NCI-H82 treated with DMSO at 0.1 percent for 48 hours (cell line): ENCODE results near the gene SHANK3.
"Not testable (repeated sequence)": the region's sequence is repeated elsewhere in the genome, so short reads cannot be mapped to it uniquely, and the experiment has no call there.

Experiments
- DNase-seq: peaks from one replicate; lab custom pipeline; 2025; ENCODE audit not compliant: unreplicated experiment; lab: John Stamatoyannopoulos, UW

The SHANK3 gene

GRCh38 chr22:50672471-50673230, at the start of gene SHANK3:
SHANK3 (plus strand) TSS chr22:50672823.
- DNase-seq, result no peak

DNA sequence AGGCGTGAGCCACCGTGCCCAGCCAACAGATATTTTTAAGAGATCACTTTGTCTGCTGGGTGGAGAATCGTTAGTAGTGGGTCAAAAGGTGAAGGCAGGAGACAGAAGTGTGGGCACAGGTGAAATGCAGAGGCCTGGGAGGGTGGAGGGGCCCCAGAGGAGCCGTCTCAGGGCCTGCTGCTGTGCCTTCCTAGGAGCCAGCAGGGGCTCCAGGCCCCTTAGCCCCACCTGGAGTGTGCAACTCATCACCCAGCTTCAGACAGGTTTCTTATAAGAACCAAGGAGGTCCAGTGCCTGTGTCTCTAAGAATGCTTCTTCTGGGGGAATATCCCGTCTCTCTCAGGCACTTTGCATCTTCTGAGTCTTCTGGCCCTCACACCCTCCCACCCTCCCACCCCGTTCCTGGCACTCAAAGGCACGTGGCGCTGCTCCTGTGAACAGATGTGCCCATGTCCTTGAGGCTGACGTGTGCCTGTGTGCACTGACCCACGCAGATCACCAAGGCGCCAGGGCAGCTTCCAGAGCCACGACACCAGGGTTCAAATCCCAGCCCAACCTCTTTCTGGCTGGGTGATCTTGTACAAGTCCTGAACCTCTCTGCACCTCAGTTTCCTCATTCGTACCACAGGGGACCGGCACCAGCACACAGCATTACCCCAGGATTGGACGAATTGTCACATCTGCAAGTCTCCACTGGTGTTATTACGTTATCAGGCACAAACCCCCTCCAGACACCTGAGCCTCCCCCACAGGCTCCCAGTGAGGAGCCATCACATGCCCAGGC, 48.1 kb upstream of the SHANK3 start:
- DNase-seq, result no peak

- no peak for DNase-seq
These were observed 47.5 kb upstream of the SHANK3 start for GRCh38 chr22:50625131-50625567.

- DNase-seq, result no peak
These were observed 46.9 kb upstream of the SHANK3 start for GRCh38 chr22:50625568-50626313.

DNA sequence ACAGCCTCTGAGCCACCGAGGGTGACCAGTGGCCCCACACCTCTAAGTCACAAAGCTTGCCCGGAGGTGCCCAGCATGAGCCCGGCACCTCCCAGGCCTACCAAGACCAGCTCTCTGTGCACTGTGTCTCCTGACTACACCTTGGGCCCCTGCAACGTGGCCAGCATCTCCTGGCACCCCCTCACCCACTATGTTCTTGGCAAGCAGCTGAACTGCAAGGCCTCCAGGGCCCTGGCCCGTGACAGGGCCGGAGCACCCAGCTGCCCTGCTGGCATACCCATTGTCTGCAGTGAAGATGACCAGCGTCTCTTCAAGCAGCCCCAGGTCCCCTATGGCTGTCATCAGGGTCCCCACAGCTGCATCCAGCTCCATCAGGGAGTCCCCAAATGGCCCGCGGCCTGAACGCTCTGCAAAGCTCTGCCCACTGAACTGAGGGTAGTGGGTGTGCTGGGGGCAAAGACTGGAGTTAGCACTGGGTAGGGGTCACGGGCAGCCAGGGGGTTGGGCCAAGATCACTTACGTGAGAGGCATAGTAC, 46.2 kb upstream of the SHANK3 start:
- no peak for DNase-seq

- no peak for DNase-seq
These were observed 45.6 kb upstream of the SHANK3 start for GRCh38 chr22:50626850-50627641.

DNA sequence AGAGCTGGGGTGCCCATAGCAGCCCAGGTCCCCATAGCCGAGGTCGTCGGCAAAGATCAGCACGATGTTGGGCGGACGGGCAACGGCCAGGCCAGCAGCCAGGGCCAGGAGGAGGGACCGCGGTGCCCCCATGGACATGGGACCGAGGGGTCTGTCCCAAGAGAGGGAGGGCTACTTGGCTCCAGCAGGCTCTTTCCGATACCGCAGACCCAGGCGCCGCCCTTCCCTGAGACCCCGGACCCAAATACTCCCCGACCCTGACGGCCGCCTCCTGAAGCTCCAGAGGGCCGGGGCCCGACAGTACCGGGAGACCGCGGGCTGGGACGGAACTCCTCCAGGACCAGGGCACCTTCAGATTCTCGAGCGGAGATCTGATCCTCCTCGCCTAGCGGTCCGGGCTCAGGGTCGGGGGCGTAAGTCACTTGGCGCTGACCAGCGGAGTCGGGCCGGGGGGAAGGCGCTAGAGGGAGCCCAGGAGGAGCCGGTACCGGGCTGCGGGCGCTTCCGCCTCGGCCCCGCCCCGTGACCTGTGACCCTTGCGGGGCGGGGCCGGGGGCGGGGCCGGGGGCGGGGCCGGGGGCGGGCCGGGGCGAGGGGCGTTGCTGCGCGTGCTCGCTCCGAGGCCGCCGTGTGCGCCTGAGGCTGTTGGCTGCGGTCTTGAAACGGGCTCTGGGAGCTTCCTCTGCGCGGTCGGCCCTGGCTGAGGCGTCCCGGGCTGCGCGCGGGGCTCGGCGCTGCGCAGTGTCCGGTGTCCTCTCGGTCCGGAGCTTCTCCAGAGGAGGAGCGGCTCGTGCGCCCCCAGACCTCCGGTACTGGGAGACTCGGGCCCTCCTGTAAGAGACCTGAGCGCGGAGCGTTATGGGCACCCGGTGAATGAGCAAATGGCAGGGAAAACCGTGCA, 44.7 kb upstream of the SHANK3 start, which contains the start of gene ARSA:
Gene ARSA, minus strand, starts transcription at position 511 of the 901 bp plus-strand sequence. Its CDS starts 373 bp downstream, at position 138.
- peak; percentile 3 for DNase-seq

GRCh38 chr22:50628543-50629134, 44.0 kb upstream of the SHANK3 start:
- DNase-seq, result no peak

GRCh38 chr22:50630376-50630775, 42.2 kb upstream of the SHANK3 start:
- no peak for DNase-seq

GRCh38 chr22:50633086-50633485, 39.5 kb upstream of the SHANK3 start:
- no peak for DNase-seq

GRCh38 chr22:50633771-50634170, 38.9 kb upstream of the SHANK3 start:
- DNase-seq, result no peak

GRCh38 chr22:50635591-50635990, 37.0 kb upstream of the SHANK3 start:
- DNase-seq, result no peak

DNA sequence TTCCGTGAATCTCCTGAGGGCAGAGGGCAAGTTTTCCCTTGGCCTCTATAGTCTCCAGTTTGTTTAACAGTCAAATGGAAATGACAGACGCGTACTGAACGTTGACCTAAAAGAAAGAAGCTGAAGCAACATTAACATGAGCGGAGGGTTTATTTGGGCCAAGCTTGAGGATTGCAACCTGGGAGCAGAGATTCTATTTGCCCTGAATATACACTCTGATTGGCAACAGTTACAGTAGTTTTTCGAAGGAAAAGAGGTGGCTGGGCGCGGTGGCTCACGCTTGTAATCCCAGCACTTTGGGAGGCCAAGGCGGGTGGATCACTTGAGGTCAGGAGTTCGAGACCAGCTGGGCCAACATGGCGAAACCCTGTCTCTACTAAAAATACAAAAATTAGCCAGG, 32.3 kb upstream of the SHANK3 start:
- not testable (repeated sequence) for DNase-seq

- no peak for DNase-seq
These were observed 31.6 kb upstream of the SHANK3 start for GRCh38 chr22:50640857-50641647.

GRCh38 chr22:50641696-50642607, 30.7 kb upstream of the SHANK3 start:
- DNase-seq, result no peak

DNA sequence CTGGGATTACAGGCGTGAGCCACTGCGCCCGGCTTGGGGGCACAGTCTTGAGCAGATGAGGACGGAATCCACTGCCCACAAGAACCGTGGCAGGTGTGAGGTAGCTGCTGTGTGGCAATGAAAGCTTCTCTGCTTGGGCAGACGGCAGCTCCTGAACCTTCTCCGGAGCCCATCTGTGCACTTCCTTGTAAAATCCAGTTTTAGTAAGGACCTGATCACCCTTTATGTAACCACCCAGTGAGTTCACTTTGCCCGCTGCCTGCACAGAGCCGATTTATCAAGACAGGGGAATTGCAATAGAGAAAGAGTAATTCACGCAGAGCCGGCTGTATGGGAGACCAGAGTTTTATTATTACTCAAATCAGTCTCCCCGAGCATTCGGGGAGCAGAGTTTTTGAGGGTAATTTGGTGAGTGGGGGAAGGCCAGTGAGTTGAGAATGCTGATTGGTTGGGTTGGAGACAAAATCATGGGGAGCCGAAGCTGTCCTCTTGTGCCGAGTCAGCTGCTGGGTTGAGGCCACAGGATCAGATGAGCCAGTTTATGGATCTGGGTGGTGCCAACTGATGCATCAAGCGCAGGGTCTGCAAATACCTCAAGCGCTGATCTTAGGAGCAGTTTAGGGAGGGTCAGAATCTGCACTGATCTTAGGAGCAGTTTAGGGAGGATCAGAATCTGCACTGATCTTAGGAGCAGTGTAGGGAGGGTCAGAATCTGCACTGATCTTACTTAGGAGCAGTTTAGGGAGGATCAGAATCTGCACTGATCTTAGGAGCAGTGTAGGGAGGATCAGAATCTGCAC, 29.4 kb upstream of the SHANK3 start:
- not testable (repeated sequence) for DNase-seq

DNA sequence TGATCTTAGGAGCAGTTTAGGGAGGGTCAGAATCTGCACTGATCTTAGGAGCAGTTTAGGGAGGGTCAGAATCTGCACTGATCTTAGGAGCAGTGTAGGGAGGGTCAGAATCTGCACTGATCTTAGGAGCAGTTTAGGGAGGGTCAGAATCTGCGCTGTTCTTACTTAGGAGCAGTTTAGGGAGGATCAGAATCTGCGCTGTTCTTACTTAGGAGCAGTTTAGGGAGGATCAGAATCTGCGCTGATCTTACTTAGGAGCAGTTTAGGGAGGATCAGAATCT, 28.9 kb upstream of the SHANK3 start:
- DNase-seq, result not testable (repeated sequence)
